ENCODE data around the gene KMO.

Gene KMO

GRCh38 chr1:241630476-241630875, 98.3 kb downstream of the KMO start:
- DNase-seq (ENCODE audit: low spot score), result no peak

DNA sequence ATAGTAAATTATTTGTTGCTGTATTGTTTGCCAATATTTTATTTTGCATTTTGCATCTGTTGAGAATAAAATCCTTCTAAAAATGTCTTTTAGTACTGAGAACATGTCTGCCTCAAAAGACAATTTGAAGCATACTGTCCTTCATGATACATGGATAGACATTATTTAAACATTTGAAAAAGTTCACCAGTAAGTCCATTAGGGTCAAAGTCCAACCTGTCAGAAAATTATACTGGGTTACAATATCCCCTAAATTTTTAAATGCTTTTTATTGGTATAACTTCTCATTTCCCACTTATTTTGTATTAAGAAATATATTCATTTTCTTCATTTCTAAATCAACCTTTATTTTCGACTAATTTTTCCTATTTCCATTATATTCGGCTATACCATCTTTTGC, 98.7 kb downstream of the KMO start:
- no peak for DNase-seq (ENCODE audit: low spot score)

GRCh38 chr1:241631674-241632073, 99.5 kb downstream of the KMO start:
- DNase-seq (ENCODE audit: low spot score), result no peak

- no peak for DNase-seq (ENCODE audit: low spot score)
Measured at GRCh38 chr1:241632987-241633386, 100.8 kb downstream of the KMO start.

- no peak for DNase-seq (ENCODE audit: low spot score)
Measured at GRCh38 chr1:241635556-241636152, 103.5 kb downstream of the KMO start.

DNA sequence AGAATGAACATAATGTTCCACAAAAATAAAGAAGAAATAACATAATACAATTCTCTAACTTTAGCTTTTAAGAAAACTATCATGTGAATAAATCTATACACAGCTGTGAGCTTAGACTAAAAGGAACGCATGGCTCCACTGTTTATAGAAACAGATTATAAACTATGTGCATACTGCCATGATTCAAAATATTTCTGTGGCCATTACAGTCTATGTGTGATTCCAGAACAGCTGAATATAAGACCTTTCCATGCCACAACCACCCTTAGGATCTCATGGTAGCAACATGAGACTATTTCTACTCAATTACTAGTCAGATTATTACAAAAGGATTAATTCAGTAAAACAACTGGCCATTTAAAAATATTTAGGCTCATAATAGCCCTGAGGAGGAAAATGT, 104.1 kb downstream of the KMO start:
- DNase-seq (ENCODE audit: low spot score), result no peak

DNA sequence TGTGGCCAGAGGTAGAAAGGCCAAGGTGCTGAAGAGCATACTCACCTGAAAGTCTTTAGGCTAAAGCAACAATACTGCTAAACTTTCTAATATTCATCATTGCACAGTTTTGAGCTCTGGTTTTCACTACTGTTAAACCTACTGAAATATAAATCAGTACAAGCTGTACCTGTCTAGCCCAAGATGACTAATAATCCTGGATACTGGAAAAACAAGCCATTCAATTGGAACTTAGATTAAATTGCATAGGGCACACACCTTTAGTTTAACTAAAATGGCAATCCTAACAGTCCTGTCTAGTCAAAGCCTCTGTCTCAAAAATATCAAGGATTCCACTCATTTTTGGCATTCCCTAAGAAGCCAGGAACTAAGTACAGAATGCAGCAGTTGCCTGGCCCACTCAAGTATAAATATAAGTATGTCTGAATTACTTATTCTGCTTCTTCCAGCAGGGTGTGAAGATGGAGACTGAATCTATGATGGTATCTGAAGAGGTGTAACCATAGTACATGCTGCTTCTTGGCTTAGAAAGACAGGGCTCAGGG, 104.9 kb downstream of the KMO start:
- no peak for DNase-seq (ENCODE audit: low spot score)

DNA sequence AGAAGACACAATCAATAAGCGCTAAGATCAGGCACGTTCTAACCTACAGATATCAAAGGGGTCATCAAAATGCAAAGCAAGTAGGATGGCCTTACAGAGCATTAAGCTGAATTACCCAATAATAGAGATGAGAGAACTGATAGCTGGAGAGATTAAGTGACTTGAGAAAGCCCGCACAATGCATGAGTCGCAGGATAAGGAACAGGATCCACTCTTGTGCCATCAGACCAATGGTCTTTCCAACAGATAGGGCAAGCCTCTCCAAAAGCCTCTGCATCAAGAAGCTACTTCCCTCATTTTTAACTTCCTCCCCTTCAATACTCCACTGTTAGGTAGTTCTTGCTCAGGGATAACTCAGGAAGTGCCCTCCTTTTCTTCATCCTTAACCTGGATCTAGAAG, 105.4 kb downstream of the KMO start:
- no peak for DNase-seq (ENCODE audit: low spot score)

DNA sequence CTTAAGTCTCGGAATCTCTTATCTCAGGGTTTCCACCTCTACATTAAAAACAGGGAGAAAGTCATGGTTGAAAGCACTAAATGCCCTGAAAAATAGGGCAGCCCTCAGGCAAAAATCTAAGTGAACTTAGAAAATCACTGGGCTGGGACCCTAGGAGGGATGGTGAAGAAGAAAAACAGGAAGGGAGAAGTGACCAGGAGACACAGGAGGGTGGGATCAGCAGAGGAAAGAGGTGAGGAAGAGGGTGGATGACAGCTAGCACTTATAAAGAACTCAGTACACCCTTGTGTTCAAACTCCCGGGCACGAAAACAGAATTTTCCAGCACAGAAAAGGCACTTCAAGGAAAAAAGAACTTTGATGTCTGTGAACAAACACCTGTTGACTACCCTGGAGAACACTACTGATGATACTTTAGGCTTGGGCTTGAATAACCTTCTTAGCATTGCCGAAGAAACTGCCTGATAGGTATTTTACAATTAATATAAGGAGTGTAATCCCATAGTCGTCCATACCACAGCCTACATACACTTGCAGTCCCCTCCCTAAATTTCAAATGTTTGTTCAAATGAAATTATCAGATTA, 106.0 kb downstream of the KMO start:
- no peak for DNase-seq (ENCODE audit: low spot score)

- DNase-seq (ENCODE audit: low spot score), result no peak
Measured at GRCh38 chr1:241638909-241639622, 106.9 kb downstream of the KMO start.

GRCh38 chr1:241639623-241640148, 107.5 kb downstream of the KMO start:
- peak; percentile 38 for DNase-seq (ENCODE audit: low spot score)

- peak; percentile 88 for DNase-seq (ENCODE audit: low spot score)
Measured at GRCh38 chr1:241640149-241640866, 108.1 kb downstream of the KMO start, which contains the start of the genes CHML and OPN3. Gene CHML (minus strand): TSS chr1:241640369. CDS start chr1:241635766, 4,603 bp downstream. Gene OPN3 (minus strand): TSS chr1:241640369. CDS start chr1:241640254, 115 bp downstream.

DNA sequence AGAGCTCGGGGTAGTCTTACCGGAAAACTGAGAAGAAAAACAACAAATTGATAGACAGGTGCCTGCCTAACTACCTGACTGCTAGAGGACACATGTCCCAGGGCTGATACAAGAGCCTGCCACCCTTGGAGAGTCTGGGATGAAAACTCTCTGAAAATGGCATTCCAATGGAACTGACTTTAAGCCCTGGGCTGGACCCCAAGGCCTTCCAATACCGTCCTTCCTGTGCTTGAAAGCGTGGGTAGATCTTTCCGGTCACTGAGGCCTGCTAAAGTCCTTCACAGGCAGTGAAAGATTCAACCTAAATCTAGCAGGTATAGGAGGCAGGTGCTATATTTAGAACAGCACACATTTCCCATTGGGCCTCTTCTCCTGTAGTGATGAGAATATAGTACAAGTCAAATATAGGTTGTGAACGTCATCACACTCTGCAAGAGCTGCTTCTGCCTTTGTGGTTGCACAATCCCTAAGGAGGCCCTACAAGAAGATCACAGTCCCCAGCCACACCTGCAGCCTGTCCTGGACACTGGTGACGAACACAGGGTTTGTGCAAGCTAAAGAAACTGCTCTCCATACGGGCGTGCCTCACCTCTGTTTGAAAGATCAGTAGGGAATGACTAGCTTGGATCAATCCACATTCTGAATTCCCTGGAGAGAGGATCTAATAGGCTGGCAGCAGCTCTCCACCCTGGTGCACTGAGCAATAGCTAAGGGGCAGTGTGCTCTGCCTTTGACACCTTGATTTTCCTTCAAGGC, 108.9 kb downstream of the KMO start:
- DNase-seq (ENCODE audit: low spot score), result no peak

GRCh38 chr1:241641773-241642592, 109.8 kb downstream of the KMO start:
- peak; percentile 37 for DNase-seq (ENCODE audit: low spot score)

DNA sequence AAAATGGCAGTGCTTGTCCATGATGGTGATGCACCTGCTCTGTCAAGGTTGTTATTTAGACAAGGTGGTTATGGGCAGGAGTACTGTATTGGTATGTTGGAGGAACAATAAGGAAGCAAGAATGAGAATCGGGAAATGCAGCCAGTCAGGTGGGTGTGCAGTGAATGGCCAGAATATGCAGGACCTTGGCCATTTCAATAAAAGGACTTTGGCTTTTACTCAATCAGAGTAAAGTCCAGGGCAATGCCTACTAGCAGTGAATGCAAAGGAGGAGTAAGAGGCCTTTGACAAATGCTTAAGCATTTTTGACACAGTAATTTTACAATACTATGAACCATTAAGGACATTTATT, 110.4 kb downstream of the KMO start:
- no peak for DNase-seq (ENCODE audit: low spot score)

DNA sequence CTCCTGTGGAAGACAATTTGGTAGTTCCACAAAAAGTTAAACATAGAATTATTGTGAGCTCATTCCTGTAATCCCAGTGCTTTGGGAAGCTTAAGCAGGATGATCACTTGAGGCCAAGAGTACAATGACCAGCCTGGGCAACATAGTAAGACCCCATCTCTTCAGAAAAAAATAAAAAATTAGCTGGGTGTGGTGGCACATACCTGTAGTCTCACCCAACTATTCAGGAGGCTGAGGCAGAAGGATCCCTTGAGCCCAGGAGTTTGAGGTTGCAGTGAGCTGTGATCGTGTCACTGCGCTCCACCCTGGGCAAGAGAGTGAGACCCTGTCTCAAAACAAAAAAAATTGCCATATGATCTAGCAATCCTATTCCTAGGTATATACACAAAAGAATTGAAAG, 112.1 kb downstream of the KMO start:
- no peak for DNase-seq (ENCODE audit: low spot score)

- no peak for DNase-seq (ENCODE audit: low spot score)
Measured at GRCh38 chr1:241645199-241645598, 113.0 kb downstream of the KMO start.

Measured in hepatic stellate cell (primary cell).